OCI-LY3 (cell line): ENCODE data around the gene ZNF579.

ENCODE experiments used
- H2AFZ ChIP-seq: fragments of 200-600, 300-600 bp; shearing (Covaris generic); 2 replicates; pipeline ENCODE4 v1.6.0; 2014; ENCODE audit warnings: antibody characterized with exemption, low read depth, low read length
- H3K27ac ChIP-seq: fragments of 200-600, 300-600 bp; sonication (generic); 2 replicates; pipeline ENCODE4 v1.5.1; 2014; ENCODE audit warnings: mild to moderate bottlenecking, low read length, moderate library complexity, mixed read lengths
- H3K27me3 ChIP-seq: fragments of 200-600, 300-600 bp; sonication (generic); 2 replicates; pipeline ENCODE4 v1.6.1; 2014; ENCODE audit warnings: low read depth, low read length, mixed read lengths
- H3K36me3 ChIP-seq: fragments of 200-600, 300-600 bp; sonication (generic); replicated peaks from 2 replicates; pipeline ENCODE3; 2014; ENCODE audit warnings: low read depth, low read length, mixed read lengths
- H3K4me1 ChIP-seq: fragments of 300-600, 200-600 bp; sonication (generic); 2 replicates; pipeline ENCODE4 v1.6.1; 2014; ENCODE audit warnings: low read length, mixed read lengths
- H3K4me2 ChIP-seq: fragments of 200-600, 300-600 bp; sonication (generic); 2 replicates; pipeline ENCODE4 v1.6.1; 2014; ENCODE audit warnings: low read length, mixed read lengths
- H3K4me3 ChIP-seq: fragments of 300-600, 200-600 bp; sonication (generic); 2 replicates; pipeline ENCODE4 v1.5.1; 2014; ENCODE audit warnings: antibody characterized with exemption, mild to moderate bottlenecking, low read length, moderate library complexity
- H3K79me2 ChIP-seq: fragments of 300-600, 200-600 bp; shearing (Covaris generic); 2 replicates; pipeline ENCODE4 v1.6.1; 2014; ENCODE audit warnings: mild to moderate bottlenecking, low read length, mixed read lengths
- H3K9ac ChIP-seq: fragments of 300-600, 200-600 bp; shearing (Covaris generic); 2 replicates; pipeline ENCODE4 v1.6.0; 2014; ENCODE audit warnings: mild to moderate bottlenecking, low read length, moderate library complexity
- H3K9me3 ChIP-seq: fragments of 200-600, 300-600 bp; shearing (Covaris generic); 2 replicates; pipeline ENCODE4 v1.6.1; 2014; ENCODE audit warnings: low read length, mixed read lengths; ENCODE audit not compliant: insufficient read depth
- H4K20me1 ChIP-seq: fragments of 200-600, 300-600 bp; sonication (generic); 2 replicates; pipeline ENCODE4 v1.6.1; 2016; ENCODE audit warnings: low read length, mixed read lengths; ENCODE audit not compliant: insufficient read depth
- EZH2phosphoT487 ChIP-seq: fragments of 200-600 bp; shearing (Covaris generic); IDR thresholded peaks from 2 replicates; pipeline ENCODE4 v1.6.1; 2018; ENCODE audit warnings: antibody characterized with exemption, mixed run types, low read depth
- TF ChIP-seq, protein P1 (sequence below): fragments of 200-600, 300-600 bp; sonication (generic); IDR thresholded peaks from 2 replicates; pipeline ENCODE4 v1.5.1; 2014; ENCODE audit warnings: antibody characterized with exemption, low read length, low read depth

The ZNF579 gene

GRCh38 chr19:55530996-55531395 lies 49.7 kb downstream of the ZNF579 start:
- Histone ChIP-seq H3K9ac (no peak overlapping the region), H3K4me2 (no peak overlapping the region), H4K20me1 (no peaks in the 10 kb centered on the region), H3K9me3 (no peaks in the 10 kb centered on the region), H3K36me3 (no peaks in the 10 kb centered on the region), H2AFZ (no peak overlapping the region), H3K27ac (no peak overlapping the region), H3K27me3 (no peaks in the 10 kb centered on the region), H3K4me1 (no peaks in the 10 kb centered on the region), H3K79me2 (no peaks in the 10 kb centered on the region), H3K4me3 (no peak overlapping the region)
- TF ChIP-seq EZH2phosphoT487 = no peak
- TF ChIP-seq, protein P1, sequence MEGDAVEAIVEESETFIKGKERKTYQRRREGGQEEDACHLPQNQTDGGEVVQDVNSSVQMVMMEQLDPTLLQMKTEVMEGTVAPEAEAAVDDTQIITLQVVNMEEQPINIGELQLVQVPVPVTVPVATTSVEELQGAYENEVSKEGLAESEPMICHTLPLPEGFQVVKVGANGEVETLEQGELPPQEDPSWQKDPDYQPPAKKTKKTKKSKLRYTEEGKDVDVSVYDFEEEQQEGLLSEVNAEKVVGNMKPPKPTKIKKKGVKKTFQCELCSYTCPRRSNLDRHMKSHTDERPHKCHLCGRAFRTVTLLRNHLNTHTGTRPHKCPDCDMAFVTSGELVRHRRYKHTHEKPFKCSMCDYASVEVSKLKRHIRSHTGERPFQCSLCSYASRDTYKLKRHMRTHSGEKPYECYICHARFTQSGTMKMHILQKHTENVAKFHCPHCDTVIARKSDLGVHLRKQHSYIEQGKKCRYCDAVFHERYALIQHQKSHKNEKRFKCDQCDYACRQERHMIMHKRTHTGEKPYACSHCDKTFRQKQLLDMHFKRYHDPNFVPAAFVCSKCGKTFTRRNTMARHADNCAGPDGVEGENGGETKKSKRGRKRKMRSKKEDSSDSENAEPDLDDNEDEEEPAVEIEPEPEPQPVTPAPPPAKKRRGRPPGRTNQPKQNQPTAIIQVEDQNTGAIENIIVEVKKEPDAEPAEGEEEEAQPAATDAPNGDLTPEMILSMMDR = no peak

DNA sequence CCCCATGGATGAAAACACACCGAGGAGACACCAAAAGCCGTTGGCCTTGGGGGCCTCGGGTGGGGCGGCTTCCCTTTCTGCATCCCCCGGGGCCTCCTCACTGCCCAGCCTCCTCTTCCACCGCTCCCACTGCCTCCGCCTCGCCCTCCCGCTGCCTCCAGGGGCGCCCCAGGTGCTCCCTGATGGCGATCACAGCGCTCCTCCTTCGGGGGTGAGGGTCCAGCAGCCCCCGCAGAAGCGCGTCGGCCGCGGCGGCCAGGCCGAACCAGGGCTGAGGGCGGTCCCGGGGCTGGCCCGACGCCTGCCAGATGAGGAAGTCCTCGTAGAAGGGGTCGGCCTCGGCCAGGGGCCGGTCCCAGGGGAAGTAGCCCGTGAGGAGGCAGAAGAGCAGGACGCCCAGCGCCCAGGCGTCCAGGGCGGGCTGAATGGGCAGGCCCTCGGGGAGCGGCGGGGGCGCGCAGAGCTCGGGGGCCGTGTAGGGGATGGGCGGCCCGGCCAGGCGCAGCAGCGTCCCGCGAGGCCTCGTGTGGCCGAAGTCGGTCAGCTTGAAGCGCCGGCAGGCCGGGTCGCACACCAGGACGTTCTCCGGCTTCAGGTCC lies 50.9 kb downstream of the ZNF579 start:
- Histone ChIP-seq H3K27me3 (no peaks in the 10 kb centered on the region), H3K4me3 (no peak overlapping the region), H3K9ac (no peak overlapping the region), H3K4me1 (no peaks in the 10 kb centered on the region), H3K36me3 (no peaks in the 10 kb centered on the region), H3K9me3 (no peaks in the 10 kb centered on the region), H2AFZ (no peak overlapping the region), H4K20me1 (no peaks in the 10 kb centered on the region), H3K4me2 (no peak overlapping the region), H3K79me2 (no peaks in the 10 kb centered on the region), H3K27ac (no peak overlapping the region)
- TF ChIP-seq, protein P1 = no peak
- TF ChIP-seq EZH2phosphoT487 = no peak

GRCh38 chr19:55528030-55528803 lies 52.4 kb downstream of the ZNF579 start:
- no peaks in the 10 kb centered on the region for H3K36me3 ChIP-seq
- no peaks in the 10 kb centered on the region for H4K20me1 ChIP-seq
- H3K4me2 ChIP-seq = no peak overlapping the region
- peaks cover 3% of the 10 kb centered on the region; the same call in 1 of the 2 replicates for H3K27me3 ChIP-seq
- no peak for TF ChIP-seq EZH2phosphoT487
- TF ChIP-seq, protein P1 = no peak
- no peaks in the 10 kb centered on the region for H3K9me3 ChIP-seq
- no peak overlapping the region for H2AFZ ChIP-seq
- no peak overlapping the region for H3K27ac ChIP-seq
- no peak overlapping the region for H3K4me3 ChIP-seq
- no peaks in the 10 kb centered on the region for H3K4me1 ChIP-seq
- H3K79me2 ChIP-seq = no peaks in the 10 kb centered on the region
- no peak overlapping the region for H3K9ac ChIP-seq

GRCh38 chr19:55527197-55528029 lies 53.2 kb downstream of the ZNF579 start:
- H3K9ac ChIP-seq = no peak overlapping the region
- H3K27ac ChIP-seq = no peak overlapping the region
- H3K4me3 ChIP-seq = no peak overlapping the region
- no peak overlapping the region for H2AFZ ChIP-seq
- H3K4me2 ChIP-seq = no peak overlapping the region
- H3K4me1 ChIP-seq = no peaks in the 10 kb centered on the region
- no peaks in the 10 kb centered on the region for H4K20me1 ChIP-seq
- no peaks in the 10 kb centered on the region for H3K9me3 ChIP-seq
- peaks cover 3% of the 10 kb centered on the region; the same call in 1 of the 2 replicates for H3K27me3 ChIP-seq
- TF ChIP-seq, protein P1 = no peak
- TF ChIP-seq EZH2phosphoT487 = no peak
- H3K36me3 ChIP-seq = no peaks in the 10 kb centered on the region
- H3K79me2 ChIP-seq = no peaks in the 10 kb centered on the region
